Tibial nerve (tissue), 4 donors: ENCODE measurements around the gene KRT26.

ENCODE experiments used
- CTCF ChIP-seq, 5 experiments: fragments of 200-600 bp in 3 of 5; fragments of 450-650 bp in 2 of 5; sonication (generic) in 3 of 5; IDR thresholded peaks; one replicate each; pipeline ENCODE4 v1.5.1; 2016 to 2019; ENCODE audit warnings: antibody characterized with exemption in 5 of 5, mild to moderate bottlenecking in 3 of 5, moderate library complexity in 2 of 5
- EP300 ChIP-seq, 2 donors: sonication (generic); formaldehyde crosslinking; IDR thresholded peaks; one replicate each; pipeline ENCODE4 v1.6.1; 2017; ENCODE audit warnings: antibody characterized with exemption in 2 of 2, mild to moderate bottlenecking in 1 of 2
- POLR2A ChIP-seq, 2 donors: fragments of 450-650 bp; IDR thresholded peaks; one replicate each; pipeline ENCODE4 v1.6.1; 2017; ENCODE audit warnings: antibody characterized with exemption in 2 of 2, mild to moderate bottlenecking in 2 of 2, moderate library complexity in 2 of 2

- TF ChIP-seq CTCF (IDR thresholded peaks at IDR 0.05), result no peak
- no peak for TF ChIP-seq POLR2A (IDR thresholded peaks at IDR 0.05)
- TF ChIP-seq EP300 (IDR thresholded peaks at IDR 0.05), result no peak
Measured at GRCh38 chr17:40817103-40817682, 45.2 kb upstream of the KRT26 start.
